CD14-positive monocyte (primary cell): ENCODE measurements around the gene SLC24A5. TPM values are rescaled to one million over a fixed set of nuclear protein-coding genes. Genes with fewer than 3 reads are reported as not detected.

Experiments used
- DNase-seq, 3 donors: peaks; one replicate each; pipeline ENCODE4 v3.0.0-alpha.2; 2011 to 2022
- H2AFZ ChIP-seq: 2 replicates; pipeline ENCODE4 v1.6.0; 2012; ENCODE audit warnings: mild to moderate bottlenecking, low read depth, low read length, inconsistent platforms; ENCODE audit not compliant: insufficient read depth, poor library complexity, severe bottlenecking
- H3K27ac ChIP-seq, 2 donors: 1 replicate in 1 of 2; 2 replicates in 1 of 2; pipeline ENCODE4 v1.5.1; 2012 to 2013; ENCODE audit warnings: low read length in 2 of 2, control low read depth in 1 of 2, inconsistent platforms in 1 of 2, low read depth in 1 of 2, mild to moderate bottlenecking in 1 of 2
- H3K27me3 ChIP-seq, 2 donors: one replicate each; pipeline versions ENCODE4 v1.6.0 to v1.6.1; 2011 to 2013; ENCODE audit warnings: low read length in 2 of 2; ENCODE audit not compliant: control insufficient read depth in 2 of 2, insufficient read depth in 2 of 2
- H3K36me3 ChIP-seq, 2 donors: replicated peaks in 1 of 2; 1 replicate in 1 of 2; 2 replicates in 1 of 2; pipeline versions ENCODE4 v1.5.1 to v1.6.1; 2012 to 2013; ENCODE audit warnings: low read length in 2 of 2, control low read depth in 1 of 2, inconsistent platforms in 1 of 2, mild to moderate bottlenecking in 1 of 2; ENCODE audit not compliant: insufficient read depth in 2 of 2, control insufficient read depth in 1 of 2
- H3K4me1 ChIP-seq, 2 donors: 1 replicate in 1 of 2; 2 replicates in 1 of 2; pipeline versions ENCODE4 v1.5.1 to v1.6.1; 2012 to 2013; ENCODE audit warnings: low read length in 2 of 2, control low read depth in 1 of 2, inconsistent platforms in 1 of 2, mild to moderate bottlenecking in 1 of 2, moderate library complexity in 1 of 2; ENCODE audit not compliant: insufficient read depth in 2 of 2, control insufficient read depth in 1 of 2
- H3K4me2 ChIP-seq: replicated peaks from 2 replicates; pipeline ENCODE3; 2012; ENCODE audit warnings: low read length, moderate library complexity, mild to moderate bottlenecking; ENCODE audit not compliant: poor library complexity, severe bottlenecking; ENCODE audit errors: extremely low read depth
- H3K4me3 ChIP-seq, 3 experiments: fragments of 200-600 bp in 1 of 3; sonication (generic) in 1 of 3; replicated peaks in 1 of 3; 1 replicate in 2 of 3; 2 replicates in 1 of 3; pipeline ENCODE4 v1.5.1; 2011 to 2013; ENCODE audit warnings: low read length in 3 of 3, mild to moderate bottlenecking in 3 of 3, control low read depth in 2 of 3, low read depth in 2 of 3, inconsistent platforms in 1 of 3, moderate library complexity in 1 of 3
- H3K79me2 ChIP-seq: 2 replicates; pipeline ENCODE4 v1.6.0; 2012; ENCODE audit warnings: mild to moderate bottlenecking, control low read depth, inconsistent platforms, low read length, moderate library complexity; ENCODE audit not compliant: insufficient read depth
- H3K9ac ChIP-seq: 2 replicates; pipeline ENCODE4 v1.6.0; 2017; ENCODE audit warnings: low read length, mild to moderate bottlenecking; ENCODE audit not compliant: insufficient read depth, poor library complexity, severe bottlenecking
- H3K9me3 ChIP-seq, 2 donors: replicated peaks in 1 of 2; 1 replicate in 1 of 2; 2 replicates in 1 of 2; pipeline versions ENCODE4 v1.5.1 to v1.6.1; 2012 to 2013; ENCODE audit warnings: low read length in 2 of 2, control low read depth in 1 of 2; ENCODE audit not compliant: control insufficient read depth in 1 of 2, insufficient read depth in 1 of 2
- H4K20me1 ChIP-seq: 2 replicates; pipeline ENCODE4 v1.6.0; 2012; ENCODE audit warnings: mild to moderate bottlenecking, low read length, control low read depth, moderate library complexity; ENCODE audit not compliant: insufficient read depth
- H3K27ac Mint-ChIP-seq, 7 donors: one replicate each; pipeline ENCODE4 v1.8.0; 2020; ENCODE audit warnings: mild to moderate bottlenecking in 7 of 7, mixed read lengths in 7 of 7, moderate library complexity in 6 of 7, inconsistent platforms in 2 of 7
- H3K27me3 Mint-ChIP-seq, 3 donors: one replicate each; pipeline ENCODE4 v1.8.0; 2021 to 2022; ENCODE audit warnings: low read depth in 3 of 3, mild to moderate bottlenecking in 3 of 3, mixed read lengths in 3 of 3, moderate library complexity in 3 of 3, inconsistent platforms in 1 of 3
- H3K36me3 Mint-ChIP-seq, 2 donors: one replicate each; pipeline ENCODE4 v1.8.0; 2020; ENCODE audit warnings: mixed read lengths in 2 of 2, inconsistent platforms in 1 of 2, mild to moderate bottlenecking in 1 of 2
- H3K4me1 Mint-ChIP-seq: one replicate; pipeline ENCODE4 v1.8.0; 2020; ENCODE audit warnings: mild to moderate bottlenecking, mixed read lengths
- H3K4me3 Mint-ChIP-seq, 2 donors: one replicate each; pipeline ENCODE4 v1.8.0; 2020; ENCODE audit warnings: mild to moderate bottlenecking in 2 of 2, mixed read lengths in 2 of 2, moderate library complexity in 1 of 2
- H3K9me3 Mint-ChIP-seq, 7 donors: one replicate each; pipeline ENCODE4 v1.8.0; 2020 to 2022; ENCODE audit warnings: mixed read lengths in 7 of 7, mild to moderate bottlenecking in 6 of 7, moderate library complexity in 6 of 7, inconsistent platforms in 2 of 7
- WGBS: methylation state at CpG from one replicate; pipeline ENCODE4 v1.1.5; 2013; ENCODE audit warnings: missing lambda C conversion rate; ENCODE audit not compliant: insufficient coverage; 5-methylcytosine and 5-hydroxymethylcytosine counted together
- intact Hi-C, 2 donors: fragments of 100-400 bp; cut with micrococcal nuclease; formaldehyde crosslinking; loops; one replicate each; pipeline versions ENCODE4 v1.15.0 to v1.15.1; 2023
- polyA plus RNA-seq, 3 donors: library from polyadenylated mRNA; depleted of rRNA in 1 of 3; unstranded in 2 of 3; stranded (reverse) in 1 of 3; fragments of 300-500 nt in 2 of 3; fragments of >200 nt in 1 of 3; fragmentation: Illumina TruSeq in 2 of 3; gene quantifications; 1 replicate in 2 of 3; 2 replicates in 1 of 3; pipeline ENCODE4 v1.2.3, GENCODE V29; 2012 to 2021
- TF ChIP-seq, protein P1 (sequence below): fragments of 200-600 bp; IDR thresholded peaks from one replicate; pipeline ENCODE4 v1.8.0; 2022; ENCODE audit warnings: antibody characterized with exemption, mild to moderate bottlenecking

SLC24A5 gene
- polyA plus RNA-seq, 3 donors: not detected

GRCh38 chr15:48077616-48078184 is 43.1 kb upstream of the SLC24A5 start:
- Histone ChIP-seq H3K9ac (no peak overlapping the region), H4K20me1 (no peaks in the 10 kb centered on the region), H3K4me3 (no peak overlapping the region), H3K36me3 (no peaks in the 10 kb centered on the region), H3K4me1 (no peaks in the 10 kb centered on the region), H3K27ac (no peak overlapping the region), H2AFZ (no peak overlapping the region), H3K4me2 (no peak overlapping the region), H3K27me3 (no peaks in the 10 kb centered on the region), H3K79me2 (no peaks in the 10 kb centered on the region), H3K9me3 (no peaks in the 10 kb centered on the region)
- Mint-ChIP-seq H3K4me1 (no peaks in the 10 kb centered on the region), H3K9me3 (peaks cover 0 to 9% (median 4%) of the 10 kb centered on the region in 7 donors), H3K4me3 (no peak overlapping the region), H3K27me3 (peaks cover 2 to 10% (median 5%) of the 10 kb centered on the region in 3 donors), H3K36me3 (no peaks in the 10 kb centered on the region), H3K27ac (no peak overlapping the region)
- WGBS: no CpG with 5 or more reads among the region's 1 CpG
- intact Hi-C loops: no loop called here
- DNase-seq: no peak
- TF ChIP-seq, protein P1, sequence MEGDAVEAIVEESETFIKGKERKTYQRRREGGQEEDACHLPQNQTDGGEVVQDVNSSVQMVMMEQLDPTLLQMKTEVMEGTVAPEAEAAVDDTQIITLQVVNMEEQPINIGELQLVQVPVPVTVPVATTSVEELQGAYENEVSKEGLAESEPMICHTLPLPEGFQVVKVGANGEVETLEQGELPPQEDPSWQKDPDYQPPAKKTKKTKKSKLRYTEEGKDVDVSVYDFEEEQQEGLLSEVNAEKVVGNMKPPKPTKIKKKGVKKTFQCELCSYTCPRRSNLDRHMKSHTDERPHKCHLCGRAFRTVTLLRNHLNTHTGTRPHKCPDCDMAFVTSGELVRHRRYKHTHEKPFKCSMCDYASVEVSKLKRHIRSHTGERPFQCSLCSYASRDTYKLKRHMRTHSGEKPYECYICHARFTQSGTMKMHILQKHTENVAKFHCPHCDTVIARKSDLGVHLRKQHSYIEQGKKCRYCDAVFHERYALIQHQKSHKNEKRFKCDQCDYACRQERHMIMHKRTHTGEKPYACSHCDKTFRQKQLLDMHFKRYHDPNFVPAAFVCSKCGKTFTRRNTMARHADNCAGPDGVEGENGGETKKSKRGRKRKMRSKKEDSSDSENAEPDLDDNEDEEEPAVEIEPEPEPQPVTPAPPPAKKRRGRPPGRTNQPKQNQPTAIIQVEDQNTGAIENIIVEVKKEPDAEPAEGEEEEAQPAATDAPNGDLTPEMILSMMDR: no peak

DNA sequence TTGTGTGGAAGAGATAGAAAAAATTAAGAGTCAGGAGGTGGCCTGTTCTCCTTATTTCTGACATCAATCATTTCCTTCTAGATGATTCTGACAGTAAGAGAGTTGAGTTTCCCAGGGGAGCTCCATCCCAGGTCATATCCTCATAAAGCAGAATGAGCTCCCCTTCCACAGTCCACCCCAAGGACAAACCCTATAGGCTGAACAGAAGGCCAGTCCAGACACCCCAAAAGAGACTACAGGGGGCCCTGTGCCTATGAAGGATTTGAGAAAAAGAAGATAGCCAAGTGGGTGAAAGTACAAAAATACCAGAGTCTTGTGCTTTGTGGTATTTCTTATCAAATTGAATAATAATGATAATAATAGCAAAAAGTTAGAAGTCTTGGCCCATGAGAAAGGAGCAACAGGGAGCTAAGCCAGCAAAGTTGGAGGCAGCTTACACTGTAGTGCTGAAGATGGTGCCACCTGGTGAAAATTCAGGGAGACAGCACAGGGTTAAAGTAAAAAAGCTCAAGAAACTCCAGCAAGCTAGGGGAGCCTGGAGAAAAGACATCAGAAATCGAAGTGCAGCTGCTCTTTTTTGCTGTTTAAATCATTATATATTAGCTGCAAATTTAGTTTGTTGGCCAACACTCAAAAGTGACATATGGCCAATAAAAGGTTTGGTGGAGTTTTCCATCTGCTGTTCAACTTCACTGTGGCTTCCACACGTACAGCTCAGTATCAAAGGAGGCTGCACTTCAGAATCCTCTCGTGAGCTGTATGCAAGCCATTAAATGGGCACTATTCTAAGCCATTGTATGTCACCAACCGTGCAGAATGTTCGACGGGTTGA is 35.8 kb upstream of the SLC24A5 start:
- Histone ChIP-seq H3K4me1 (no peaks in the 10 kb centered on the region), H2AFZ (no peak overlapping the region), H3K79me2 (no peaks in the 10 kb centered on the region), H3K27ac (no peak overlapping the region), H3K27me3 (peaks cover 0 to under 1% of the 10 kb centered on the region in 2 donors), H3K4me2 (no peak overlapping the region), H3K9ac (no peak overlapping the region), H3K36me3 (no peaks in the 10 kb centered on the region), H3K9me3 (no peaks in the 10 kb centered on the region), H4K20me1 (no peaks in the 10 kb centered on the region), H3K4me3 (no peak overlapping the region)
- TF ChIP-seq, protein P1: no peak
- 91% methylated on average over 5 of the region's 6 CpGs for WGBS
- Mint-ChIP-seq H3K27ac (no peak overlapping the region), H3K36me3 (no peaks in the 10 kb centered on the region), H3K9me3 (no peaks in the 10 kb centered on the region), H3K4me3 (no peak overlapping the region), H3K27me3 (peaks cover 0 to 8% (median 2%) of the 10 kb centered on the region in 3 donors), H3K4me1 (no peaks in the 10 kb centered on the region)
- no peak for DNase-seq
- intact Hi-C loops: no loop called here
